ENCODE measurements around the gene YPEL2. TPM values are rescaled to one million over a fixed set of nuclear protein-coding genes. Genes with fewer than 3 reads are reported as not detected.

Gene YPEL2
- total RNA-seq, 1 experiment from 2014 or later = 2.2 TPM

DNA sequence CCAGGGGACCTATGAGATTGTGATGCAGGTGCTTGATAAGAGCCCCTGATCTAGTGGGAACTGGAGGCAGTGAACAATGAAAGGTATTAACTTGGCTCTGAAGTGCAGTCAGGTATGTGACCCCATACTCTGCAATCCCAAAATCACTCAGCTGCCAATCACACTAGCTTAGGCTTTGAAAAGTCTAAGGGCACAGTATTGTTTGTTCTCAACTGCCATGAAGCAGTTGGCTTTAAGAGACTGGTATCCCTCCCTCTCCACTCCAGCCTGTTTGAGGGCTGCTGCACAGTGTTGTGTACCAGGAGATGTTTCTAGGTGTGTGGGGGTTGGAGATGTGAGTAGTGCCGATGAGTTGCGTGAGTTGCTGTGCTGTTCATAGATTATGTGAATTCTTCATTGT lies 2.4 kb downstream of the YPEL2 start (continued):
- TF ChIP-seq, protein P1, sequence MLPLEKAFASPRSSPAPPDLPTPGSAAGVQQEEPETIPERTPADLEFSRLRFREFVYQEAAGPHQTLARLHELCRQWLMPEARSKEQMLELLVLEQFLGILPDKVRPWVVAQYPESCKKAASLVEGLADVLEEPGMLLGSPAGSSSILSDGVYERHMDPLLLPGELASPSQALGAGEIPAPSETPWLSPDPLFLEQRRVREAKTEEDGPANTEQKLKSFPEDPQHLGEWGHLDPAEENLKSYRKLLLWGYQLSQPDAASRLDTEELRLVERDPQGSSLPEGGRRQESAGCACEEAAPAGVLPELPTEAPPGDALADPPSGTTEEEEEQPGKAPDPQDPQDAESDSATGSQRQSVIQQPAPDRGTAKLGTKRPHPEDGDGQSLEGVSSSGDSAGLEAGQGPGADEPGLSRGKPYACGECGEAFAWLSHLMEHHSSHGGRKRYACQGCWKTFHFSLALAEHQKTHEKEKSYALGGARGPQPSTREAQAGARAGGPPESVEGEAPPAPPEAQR (CRISPR knock-in tag; IDR thresholded peaks at IDR 0.05) = no peak
- TF ChIP-seq NFATC4 (CRISPR knock-in tag; IDR thresholded peaks at IDR 0.05) (no peak), MXD4 (CRISPR knock-in tag; IDR thresholded peaks at IDR 0.05; ENCODE audit: borderline replicate concordance) (no peak), PRRX2 (CRISPR knock-in tag; IDR thresholded peaks at IDR 0.05) (no peak), JUN (CRISPR knock-in tag; IDR thresholded peaks at IDR 0.05) (no peak), FOXJ3 (CRISPR knock-in tag; IDR thresholded peaks at IDR 0.05; ENCODE audit: borderline replicate concordance) (no peak), HMGA2 (CRISPR knock-in tag; IDR thresholded peaks at IDR 0.05) (no peak)
- TF ChIP-seq, protein P2, sequence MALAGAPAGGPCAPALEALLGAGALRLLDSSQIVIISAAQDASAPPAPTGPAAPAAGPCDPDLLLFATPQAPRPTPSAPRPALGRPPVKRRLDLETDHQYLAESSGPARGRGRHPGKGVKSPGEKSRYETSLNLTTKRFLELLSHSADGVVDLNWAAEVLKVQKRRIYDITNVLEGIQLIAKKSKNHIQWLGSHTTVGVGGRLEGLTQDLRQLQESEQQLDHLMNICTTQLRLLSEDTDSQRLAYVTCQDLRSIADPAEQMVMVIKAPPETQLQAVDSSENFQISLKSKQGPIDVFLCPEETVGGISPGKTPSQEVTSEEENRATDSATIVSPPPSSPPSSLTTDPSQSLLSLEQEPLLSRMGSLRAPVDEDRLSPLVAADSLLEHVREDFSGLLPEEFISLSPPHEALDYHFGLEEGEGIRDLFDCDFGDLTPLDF (CRISPR knock-in tag; IDR thresholded peaks at IDR 0.05) = no peak
- TF ChIP-seq, protein P3, sequence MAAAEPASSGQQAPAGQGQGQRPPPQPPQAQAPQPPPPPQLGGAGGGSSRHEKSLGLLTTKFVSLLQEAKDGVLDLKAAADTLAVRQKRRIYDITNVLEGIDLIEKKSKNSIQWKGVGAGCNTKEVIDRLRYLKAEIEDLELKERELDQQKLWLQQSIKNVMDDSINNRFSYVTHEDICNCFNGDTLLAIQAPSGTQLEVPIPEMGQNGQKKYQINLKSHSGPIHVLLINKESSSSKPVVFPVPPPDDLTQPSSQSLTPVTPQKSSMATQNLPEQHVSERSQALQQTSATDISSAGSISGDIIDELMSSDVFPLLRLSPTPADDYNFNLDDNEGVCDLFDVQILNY (CRISPR knock-in tag; IDR thresholded peaks at IDR 0.05) = no peak

DNA sequence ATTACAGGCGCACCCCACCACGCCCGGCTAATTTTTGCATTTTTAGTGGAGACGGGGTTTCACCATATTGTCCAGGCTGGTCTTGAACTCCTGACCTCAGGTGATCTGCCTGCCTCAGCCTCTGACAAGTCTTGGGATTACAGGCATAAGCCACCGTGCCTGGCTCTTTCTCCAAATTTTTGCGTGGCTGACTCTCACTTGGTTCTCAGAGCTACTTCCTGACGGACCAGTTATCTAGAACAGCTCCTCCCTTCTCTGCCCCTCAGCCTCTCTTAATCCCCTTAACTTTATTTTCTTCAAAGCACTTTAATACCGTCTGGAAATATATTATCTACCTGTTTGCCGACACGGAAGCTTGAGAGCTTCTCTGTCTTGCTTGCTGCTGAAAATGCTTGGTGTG lies 4.2 kb downstream of the YPEL2 start:
- Mint-ChIP-seq H3K36me3 (no peaks in the 10 kb centered on the region), H3K27me3 (ENCODE audit: low read depth) (peaks cover 32% of the 10 kb centered on the region), H3K9me3 (no peaks in the 10 kb centered on the region), H3K27ac (no peak overlapping the region), H3K4me3 (no peak overlapping the region), H3K4me1 (peaks cover 15% of the 10 kb centered on the region)
- TF ChIP-seq ZNF416 (CRISPR knock-in tag; IDR thresholded peaks at IDR 0.05) (no peak), NR1H2 (CRISPR knock-in tag; IDR thresholded peaks at IDR 0.05) (no peak), FOXJ3 (CRISPR knock-in tag; IDR thresholded peaks at IDR 0.05; ENCODE audit: borderline replicate concordance) (no peak), TEAD1 (CRISPR knock-in tag; IDR thresholded peaks at IDR 0.05) (no peak), CREB1 (CRISPR knock-in tag; IDR thresholded peaks at IDR 0.05) (no peak), NR2C2 (CRISPR knock-in tag; IDR thresholded peaks at IDR 0.05) (no peak), ELF4 (CRISPR knock-in tag; IDR thresholded peaks at IDR 0.05; ENCODE audit: low read depth) (no peak), ZNF232 (CRISPR knock-in tag; IDR thresholded peaks at IDR 0.05) (no peak), SMAD3 (CRISPR knock-in tag; IDR thresholded peaks at IDR 0.05; ENCODE audit: borderline replicate concordance) (no peak)
- TF ChIP-seq, protein P4, sequence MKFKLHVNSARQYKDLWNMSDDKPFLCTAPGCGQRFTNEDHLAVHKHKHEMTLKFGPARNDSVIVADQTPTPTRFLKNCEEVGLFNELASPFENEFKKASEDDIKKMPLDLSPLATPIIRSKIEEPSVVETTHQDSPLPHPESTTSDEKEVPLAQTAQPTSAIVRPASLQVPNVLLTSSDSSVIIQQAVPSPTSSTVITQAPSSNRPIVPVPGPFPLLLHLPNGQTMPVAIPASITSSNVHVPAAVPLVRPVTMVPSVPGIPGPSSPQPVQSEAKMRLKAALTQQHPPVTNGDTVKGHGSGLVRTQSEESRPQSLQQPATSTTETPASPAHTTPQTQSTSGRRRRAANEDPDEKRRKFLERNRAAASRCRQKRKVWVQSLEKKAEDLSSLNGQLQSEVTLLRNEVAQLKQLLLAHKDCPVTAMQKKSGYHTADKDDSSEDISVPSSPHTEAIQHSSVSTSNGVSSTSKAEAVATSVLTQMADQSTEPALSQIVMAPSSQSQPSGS (CRISPR knock-in tag; IDR thresholded peaks at IDR 0.05; ENCODE audit: borderline replicate concordance, low read depth) = no peak
- TF ChIP-seq, protein P5, sequence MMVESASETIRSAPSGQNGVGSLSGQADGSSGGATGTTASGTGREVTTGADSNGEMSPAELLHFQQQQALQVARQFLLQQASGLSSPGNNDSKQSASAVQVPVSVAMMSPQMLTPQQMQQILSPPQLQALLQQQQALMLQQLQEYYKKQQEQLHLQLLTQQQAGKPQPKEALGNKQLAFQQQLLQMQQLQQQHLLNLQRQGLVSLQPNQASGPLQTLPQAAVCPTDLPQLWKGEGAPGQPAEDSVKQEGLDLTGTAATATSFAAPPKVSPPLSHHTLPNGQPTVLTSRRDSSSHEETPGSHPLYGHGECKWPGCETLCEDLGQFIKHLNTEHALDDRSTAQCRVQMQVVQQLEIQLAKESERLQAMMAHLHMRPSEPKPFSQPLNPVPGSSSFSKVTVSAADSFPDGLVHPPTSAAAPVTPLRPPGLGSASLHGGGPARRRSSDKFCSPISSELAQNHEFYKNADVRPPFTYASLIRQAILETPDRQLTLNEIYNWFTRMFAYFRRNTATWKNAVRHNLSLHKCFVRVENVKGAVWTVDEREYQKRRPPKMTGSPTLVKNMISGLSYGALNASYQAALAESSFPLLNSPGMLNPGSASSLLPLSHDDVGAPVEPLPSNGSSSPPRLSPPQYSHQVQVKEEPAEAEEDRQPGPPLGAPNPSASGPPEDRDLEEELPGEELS (CRISPR knock-in tag; IDR thresholded peaks at IDR 0.05) = no peak
- TF ChIP-seq, protein P6, sequence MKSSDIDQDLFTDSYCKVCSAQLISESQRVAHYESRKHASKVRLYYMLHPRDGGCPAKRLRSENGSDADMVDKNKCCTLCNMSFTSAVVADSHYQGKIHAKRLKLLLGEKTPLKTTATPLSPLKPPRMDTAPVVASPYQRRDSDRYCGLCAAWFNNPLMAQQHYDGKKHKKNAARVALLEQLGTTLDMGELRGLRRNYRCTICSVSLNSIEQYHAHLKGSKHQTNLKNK (CRISPR knock-in tag; IDR thresholded peaks at IDR 0.05) = no peak
- TF ChIP-seq, protein P7, sequence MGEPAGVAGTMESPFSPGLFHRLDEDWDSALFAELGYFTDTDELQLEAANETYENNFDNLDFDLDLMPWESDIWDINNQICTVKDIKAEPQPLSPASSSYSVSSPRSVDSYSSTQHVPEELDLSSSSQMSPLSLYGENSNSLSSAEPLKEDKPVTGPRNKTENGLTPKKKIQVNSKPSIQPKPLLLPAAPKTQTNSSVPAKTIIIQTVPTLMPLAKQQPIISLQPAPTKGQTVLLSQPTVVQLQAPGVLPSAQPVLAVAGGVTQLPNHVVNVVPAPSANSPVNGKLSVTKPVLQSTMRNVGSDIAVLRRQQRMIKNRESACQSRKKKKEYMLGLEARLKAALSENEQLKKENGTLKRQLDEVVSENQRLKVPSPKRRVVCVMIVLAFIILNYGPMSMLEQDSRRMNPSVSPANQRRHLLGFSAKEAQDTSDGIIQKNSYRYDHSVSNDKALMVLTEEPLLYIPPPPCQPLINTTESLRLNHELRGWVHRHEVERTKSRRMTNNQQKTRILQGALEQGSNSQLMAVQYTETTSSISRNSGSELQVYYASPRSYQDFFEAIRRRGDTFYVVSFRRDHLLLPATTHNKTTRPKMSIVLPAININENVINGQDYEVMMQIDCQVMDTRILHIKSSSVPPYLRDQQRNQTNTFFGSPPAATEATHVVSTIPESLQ (CRISPR knock-in tag; IDR thresholded peaks at IDR 0.05) = no peak
- POLR2A ChIA-PET = interaction anchor here (0.6 kb wide), 1 partner anchor 109 kb away, joined by 6 read pairs; no protein-coding TSS in a partner anchor
- no peak for ATAC-seq
- CTCF ChIA-PET = interaction anchor here (1.2 to 1.8 kb wide), 2 partner anchors 30 to 106 kb away, joined by 3 to 4 read pairs; no protein-coding TSS in a partner anchor
- no peak for DNase-seq (ENCODE audit: low spot score)

Measured in WTC11 (cell line).